ENCODE results near the gene WDFY3. TPM values are rescaled to one million over a fixed set of nuclear protein-coding genes. Genes with fewer than 3 reads are reported as not detected.

WDFY3 gene
- total RNA-seq, 2 donors from 2014 or later, result 0.18 to 1.9 TPM

GRCh38 chr4:84925558-84925957 lies 40.9 kb downstream of the WDFY3 start:
- ATAC-seq, result no peak
- Mint-ChIP-seq H3K36me3 (no peaks in the 10 kb centered on the region), H3K9me3 (no peaks in the 10 kb centered on the region), H3K27ac (no peak overlapping the region)
- no peak for DNase-seq (ENCODE audit: low spot score in 2 of 2)

DNA sequence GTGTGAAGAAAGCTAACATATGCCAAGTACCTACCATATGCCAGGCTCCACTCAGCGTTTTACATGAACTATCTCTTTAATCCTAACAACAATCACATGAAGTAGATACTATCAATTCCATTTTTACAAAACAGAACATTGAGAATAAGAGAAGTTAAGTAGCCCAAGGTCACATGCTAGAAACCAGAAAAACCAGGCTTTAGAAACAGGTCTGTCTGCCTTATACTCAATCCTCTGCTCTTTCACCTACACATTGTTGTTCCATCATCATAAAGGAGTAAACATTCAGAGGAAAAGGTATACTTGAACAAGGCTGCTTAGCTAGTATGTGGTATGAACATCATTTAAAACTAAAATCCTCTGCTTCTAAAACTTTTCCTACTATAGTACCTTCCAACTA lies 42.1 kb downstream of the WDFY3 start:
- DNase-seq (ENCODE audit: low spot score in 2 of 2) (no peak), ATAC-seq (no peak)
- Mint-ChIP-seq H3K9me3 (no peaks in the 10 kb centered on the region), H3K27ac (no peak overlapping the region), H3K36me3 (no peaks in the 10 kb centered on the region)

DNA sequence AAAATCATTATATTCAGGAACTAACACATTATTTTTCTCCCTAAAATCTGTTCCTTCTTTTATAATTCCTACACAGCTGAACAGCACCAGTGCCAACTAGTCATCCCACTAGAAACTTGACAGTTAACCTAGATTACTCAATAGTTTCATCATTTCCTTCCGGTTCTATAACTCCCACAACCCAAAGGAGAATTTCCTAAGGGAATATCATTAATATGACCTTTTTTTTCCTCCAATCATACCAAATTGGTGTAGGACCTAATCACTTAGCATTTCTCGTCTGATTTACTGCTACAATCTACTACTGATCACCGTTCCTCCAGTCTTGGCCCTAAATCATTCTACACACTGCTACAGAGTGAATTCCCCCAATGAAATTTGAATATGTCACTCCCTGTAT lies 45.9 kb downstream of the WDFY3 start:
- no peak for DNase-seq (ENCODE audit: low spot score in 2 of 2)
- no peaks in the 10 kb centered on the region for H3K9me3 Mint-ChIP-seq
- H3K36me3 Mint-ChIP-seq, result no peaks in the 10 kb centered on the region
- ATAC-seq, result no peak
- no peak overlapping the region for H3K27ac Mint-ChIP-seq

GRCh38 chr4:84917869-84918600 lies 48.5 kb downstream of the WDFY3 start:
- H3K27ac Mint-ChIP-seq, result no peak overlapping the region

DNA sequence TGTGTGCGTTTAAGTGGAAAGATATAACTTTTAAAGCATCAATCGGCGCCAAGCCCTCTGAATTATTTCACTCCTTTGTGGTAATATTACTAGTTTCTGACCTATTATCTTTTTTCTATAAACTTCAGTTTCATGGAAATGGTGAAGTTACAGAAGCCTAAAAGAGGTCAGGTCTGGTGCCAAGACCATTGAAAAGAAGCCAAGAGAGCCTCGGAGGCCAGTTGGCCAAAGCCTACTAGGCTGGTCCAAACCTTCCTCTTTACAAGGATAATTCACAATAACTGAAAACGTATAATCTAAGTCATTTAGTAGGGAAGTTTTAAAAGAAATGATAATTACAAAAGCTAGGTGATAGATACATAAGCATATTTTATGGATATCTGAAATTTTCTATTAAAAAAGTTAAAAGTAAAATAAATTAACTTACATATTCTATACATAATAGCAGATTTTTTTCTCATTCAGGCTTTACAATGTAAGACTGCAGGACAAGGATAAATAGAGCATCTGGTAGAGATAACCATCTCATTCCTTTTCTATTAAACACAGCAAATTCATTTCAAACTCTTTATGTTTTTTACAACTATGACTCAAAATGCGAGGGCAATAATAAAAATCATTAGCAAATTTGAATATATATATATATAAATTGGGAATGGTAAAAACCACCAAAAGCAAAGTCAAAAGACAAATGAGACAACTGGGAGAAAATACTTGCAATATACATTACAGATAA lies 49.2 kb downstream of the WDFY3 start:
- DNase-seq (ENCODE audit: low spot score in 2 of 2) (no peak), ATAC-seq (no peak)
- Mint-ChIP-seq H3K27ac (no peak overlapping the region), H3K36me3 (no peaks in the 10 kb centered on the region), H3K9me3 (peaks cover 0 to 4% of the 10 kb centered on the region in 2 donors)

More at GRCh38 chr4:84917869-84918600, 48.5 kb downstream of the WDFY3 start:
- peaks cover 0 to 4% of the 10 kb centered on the region in 2 donors for H3K9me3 Mint-ChIP-seq
- H3K36me3 Mint-ChIP-seq, result no peaks in the 10 kb centered on the region
- ATAC-seq (no peak), DNase-seq (ENCODE audit: low spot score in 2 of 2) (no peak)

GRCh38 chr4:84916227-84916626 lies 50.3 kb downstream of the WDFY3 start:
- DNase-seq (ENCODE audit: low spot score in 2 of 2) (no peak), ATAC-seq (no peak)
- H3K9me3 Mint-ChIP-seq, result peaks cover 0 to 4% of the 10 kb centered on the region in 2 donors
- H3K36me3 Mint-ChIP-seq, result no peaks in the 10 kb centered on the region
- H3K27ac Mint-ChIP-seq, result no peak overlapping the region

DNA sequence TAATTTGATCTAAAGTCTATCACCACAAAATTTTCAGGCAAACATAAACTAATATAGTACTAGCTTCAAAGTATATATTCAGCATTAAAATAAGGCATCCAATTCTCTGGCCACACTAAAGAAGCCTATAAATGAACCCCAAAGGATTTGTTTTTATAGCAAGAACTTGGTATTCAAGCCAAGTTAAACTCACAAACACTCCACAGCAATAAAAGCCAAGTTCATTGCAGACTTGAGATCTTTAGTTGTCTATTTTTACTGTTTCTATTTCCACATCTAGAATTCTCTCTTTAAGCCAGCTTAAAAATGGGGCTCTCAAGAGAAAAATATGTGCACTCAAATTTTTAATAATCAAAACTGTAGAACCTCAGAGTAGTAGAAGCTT lies 51.1 kb downstream of the WDFY3 start:
- H3K9me3 Mint-ChIP-seq, result peaks cover 0 to 4% of the 10 kb centered on the region in 2 donors
- no peak overlapping the region for H3K27ac Mint-ChIP-seq
- ATAC-seq, result no peak
- H3K36me3 Mint-ChIP-seq, result no peaks in the 10 kb centered on the region
- no peak for DNase-seq (ENCODE audit: low spot score in 2 of 2)

DNA sequence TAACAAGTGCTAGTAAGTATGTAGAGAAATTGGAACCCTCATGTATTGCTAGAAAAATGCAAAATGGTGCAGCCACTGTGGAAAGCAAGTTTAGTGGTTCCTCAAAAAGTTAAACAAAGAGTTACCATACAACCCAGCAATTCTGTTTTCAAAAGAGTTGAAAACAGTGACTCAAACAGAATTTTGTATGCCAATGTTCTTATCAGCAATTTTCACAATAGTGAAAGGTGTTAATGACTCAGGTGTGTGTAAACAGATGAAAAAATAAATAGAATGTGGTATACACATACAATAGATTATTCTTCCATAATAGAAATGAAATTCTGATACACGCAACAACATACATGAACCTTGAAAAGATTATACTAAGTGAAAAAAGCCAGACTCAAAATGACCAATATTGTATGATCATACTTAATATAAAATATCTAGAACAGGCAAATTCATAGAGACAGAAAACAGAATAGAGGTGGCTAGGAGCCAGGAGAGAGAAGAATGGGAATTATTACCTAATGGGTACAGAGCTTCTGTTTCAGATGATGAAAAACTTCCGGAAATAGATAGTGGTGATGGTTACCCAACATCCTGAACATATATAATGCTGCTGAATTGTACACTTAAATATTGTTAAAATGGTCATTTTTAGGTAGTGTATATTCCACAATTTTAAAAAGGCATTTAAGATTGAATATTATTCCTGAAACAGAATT lies 51.6 kb downstream of the WDFY3 start:
- H3K27ac Mint-ChIP-seq, result no peak overlapping the region
- peaks cover 0 to 4% of the 10 kb centered on the region in 2 donors for H3K9me3 Mint-ChIP-seq
- DNase-seq (ENCODE audit: low spot score in 2 of 2), result no peak

DNA sequence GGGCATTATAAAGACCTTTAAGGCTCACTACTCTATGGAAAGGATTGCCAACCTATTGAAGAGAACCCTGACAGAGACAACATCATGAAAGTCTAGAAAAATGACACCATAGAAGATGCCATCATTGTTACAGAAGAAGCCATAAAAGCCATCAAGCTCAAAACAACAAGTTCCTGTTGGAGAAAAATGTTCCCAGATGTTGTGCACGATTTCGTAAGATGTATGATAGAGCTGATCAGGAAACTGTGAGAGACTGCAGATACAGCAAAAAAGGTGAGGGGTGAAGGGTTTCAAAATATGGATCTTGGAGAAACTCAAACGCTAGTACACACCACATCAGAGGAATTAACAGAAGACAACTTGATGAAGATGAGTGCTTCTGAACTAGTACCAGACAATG lies 53.3 kb downstream of the WDFY3 start:
- Mint-ChIP-seq H3K36me3 (no peaks in the 10 kb centered on the region), H3K27ac (no peak overlapping the region), H3K9me3 (peaks cover 0 to 4% of the 10 kb centered on the region in 2 donors)
- no peak for DNase-seq (ENCODE audit: low spot score in 2 of 2)
- no peak for ATAC-seq

More for the DNA sequence above, 51.6 kb downstream of the WDFY3 start:
- no peak for ATAC-seq
- no peaks in the 10 kb centered on the region for H3K36me3 Mint-ChIP-seq

GRCh38 chr4:84912741-84913140 lies 53.7 kb downstream of the WDFY3 start:
- no peaks in the 10 kb centered on the region for H3K36me3 Mint-ChIP-seq
- H3K27ac Mint-ChIP-seq, result no peak overlapping the region
- DNase-seq (ENCODE audit: low spot score in 2 of 2) (no peak), ATAC-seq (no peak)
- H3K9me3 Mint-ChIP-seq, result peaks cover 2 to 4% of the 10 kb centered on the region in 2 donors

DNA sequence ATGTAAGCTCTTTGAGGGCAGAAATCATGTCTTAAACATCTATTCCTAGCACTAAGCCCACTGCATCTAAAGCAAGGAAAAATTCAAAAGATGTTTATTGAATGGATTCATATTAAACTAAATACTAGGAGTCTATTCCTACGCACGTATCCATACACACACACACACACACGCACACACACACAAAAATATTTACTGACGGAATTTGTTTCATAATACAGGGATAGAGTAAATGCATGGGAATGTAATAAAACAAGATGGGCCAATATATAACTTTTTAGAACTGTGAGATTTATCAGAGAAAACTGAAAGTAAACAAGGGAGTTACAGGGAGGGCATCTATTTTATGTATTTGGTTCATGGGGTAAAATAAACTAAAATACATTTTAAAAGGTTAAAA lies 57.6 kb downstream of the WDFY3 start:
- DNase-seq (ENCODE audit: low spot score in 2 of 2), result no peak
- no peaks in the 10 kb centered on the region for H3K36me3 Mint-ChIP-seq
- ATAC-seq, result no peak

GRCh38 chr4:84907145-84907544 lies 59.3 kb downstream of the WDFY3 start:
- no peak for DNase-seq (ENCODE audit: low spot score in 2 of 2)
- no peak overlapping the region for H3K27ac Mint-ChIP-seq
- H3K9me3 Mint-ChIP-seq, result peaks cover 7 to 8% of the 10 kb centered on the region in 2 donors
- no peak for ATAC-seq
- no peaks in the 10 kb centered on the region for H3K36me3 Mint-ChIP-seq

More for the DNA sequence above, 57.6 kb downstream of the WDFY3 start:
- Mint-ChIP-seq H3K27ac (no peak overlapping the region), H3K9me3 (peaks cover 8 to 10% of the 10 kb centered on the region in 2 donors)

DNA sequence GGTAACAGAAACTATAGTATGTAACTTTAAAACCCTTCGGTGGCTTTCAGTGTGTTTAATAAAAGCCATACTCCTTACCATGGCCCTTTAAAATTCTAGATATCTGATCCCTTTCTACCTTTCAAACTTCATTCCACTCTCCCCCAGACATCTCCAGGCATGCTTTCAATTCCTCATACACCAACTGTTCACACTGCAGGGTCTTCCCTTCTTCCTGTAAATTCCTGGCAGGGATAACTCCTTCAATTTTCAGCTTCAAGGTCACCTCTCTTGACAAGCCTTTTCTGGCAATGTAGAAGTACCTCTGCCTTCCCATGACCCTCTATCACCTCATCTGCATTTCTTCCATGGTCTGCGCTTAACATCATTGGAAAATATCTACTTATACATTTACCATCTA lies 60.8 kb downstream of the WDFY3 start:
- DNase-seq (ENCODE audit: low spot score in 2 of 2) (no peak), ATAC-seq (no peak)
- Mint-ChIP-seq H3K27ac (no peak overlapping the region), H3K9me3 (peaks cover 7 to 8% of the 10 kb centered on the region in 2 donors), H3K36me3 (no peaks in the 10 kb centered on the region)

DNA sequence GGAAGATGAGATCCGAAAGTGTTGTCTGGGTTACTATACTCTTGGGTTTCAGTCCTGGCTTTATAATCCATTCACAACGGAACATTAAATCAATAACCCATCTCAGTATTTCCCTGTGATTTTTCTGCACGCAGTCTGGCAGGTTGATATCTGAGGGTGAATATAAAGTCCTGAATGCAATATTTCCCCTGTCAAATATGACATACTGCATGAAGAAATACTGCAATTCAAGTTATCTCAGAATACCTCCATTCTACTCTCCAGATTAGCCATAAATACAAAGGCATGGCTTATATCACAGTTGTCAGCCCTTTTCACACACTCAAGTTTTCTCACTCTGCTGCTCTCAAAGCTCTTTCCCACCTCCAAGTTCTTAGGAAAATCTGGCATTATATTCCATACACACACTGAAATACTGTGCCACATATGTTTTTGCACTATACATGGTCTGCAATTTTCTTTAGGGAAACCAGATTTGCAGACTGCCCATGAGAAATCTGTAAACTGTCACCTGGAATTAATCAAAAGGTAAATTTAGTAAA lies 64.7 kb downstream of the WDFY3 start:
- Mint-ChIP-seq H3K36me3 (no peaks in the 10 kb centered on the region), H3K27ac (no peak overlapping the region), H3K9me3 (peaks cover 0 to 7% of the 10 kb centered on the region in 2 donors)
- ATAC-seq, result no peak
- DNase-seq (ENCODE audit: low spot score in 2 of 2), result no peak

DNA sequence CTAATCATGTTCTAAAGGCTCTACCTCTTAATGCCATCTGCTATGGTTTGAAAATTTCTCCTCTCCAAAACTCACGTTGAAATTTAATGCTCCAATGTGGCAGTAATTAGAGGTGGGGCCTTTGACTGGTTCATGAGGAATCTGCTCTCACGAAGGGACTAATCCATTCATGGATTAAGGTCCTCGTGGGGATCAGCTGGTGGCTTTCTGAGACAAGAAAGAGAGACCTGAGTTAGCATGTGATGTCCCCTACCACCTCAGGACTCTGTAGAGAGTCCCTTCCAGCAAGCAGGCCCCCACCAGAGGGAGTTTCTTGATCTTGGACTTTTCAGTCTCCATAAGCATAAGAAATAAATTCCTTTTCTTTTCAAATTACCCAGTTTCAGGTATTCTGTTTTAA lies 65.3 kb downstream of the WDFY3 start:
- ATAC-seq (no peak), DNase-seq (ENCODE audit: low spot score in 2 of 2) (no peak)
- no peaks in the 10 kb centered on the region for H3K36me3 Mint-ChIP-seq
- no peak overlapping the region for H3K27ac Mint-ChIP-seq
- H3K9me3 Mint-ChIP-seq, result peaks cover 0 to 7% of the 10 kb centered on the region in 2 donors

- DNase-seq (ENCODE audit: low spot score in 2 of 2) (no peak), ATAC-seq (no peak)
- Mint-ChIP-seq H3K27ac (no peak overlapping the region), H3K36me3 (no peaks in the 10 kb centered on the region), H3K9me3 (peaks cover 0 to 7% of the 10 kb centered on the region in 2 donors)
Observed at GRCh38 chr4:84899616-84900015, 66.9 kb downstream of the WDFY3 start.

DNA sequence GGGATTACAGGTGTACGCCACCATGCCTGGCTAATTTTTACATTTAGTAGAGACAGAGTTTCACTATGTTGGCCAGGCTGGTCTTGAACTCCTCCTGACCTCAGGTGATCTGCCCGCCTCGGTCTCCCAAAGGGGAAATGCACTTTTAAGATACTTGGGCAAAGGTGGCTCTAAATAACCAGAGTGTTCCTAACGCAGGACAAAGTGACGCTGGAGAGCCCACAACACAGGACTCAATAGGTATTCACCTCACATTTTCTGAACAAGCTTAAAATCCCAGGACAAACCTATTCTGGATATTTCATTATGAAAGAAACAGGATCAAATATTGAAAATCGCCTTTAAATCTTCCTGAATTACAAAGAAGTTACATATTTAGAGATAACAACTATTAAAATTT lies 69.0 kb downstream of the WDFY3 start:
- DNase-seq (ENCODE audit: low spot score in 2 of 2) (no peak), ATAC-seq (no peak)
- peaks cover 0 to 7% of the 10 kb centered on the region in 2 donors for H3K9me3 Mint-ChIP-seq
- H3K36me3 Mint-ChIP-seq, result no peaks in the 10 kb centered on the region
- no peak overlapping the region for H3K27ac Mint-ChIP-seq

Measured in activated naive CD4-positive, alpha-beta T cell treated with anti-CD3 and anti-CD28 coated beads, Interleukin-2, amount 50 U/mL, for 72 hours (primary cell).